ENCODE data around the gene PIEZO2.

Gene PIEZO2

DNA sequence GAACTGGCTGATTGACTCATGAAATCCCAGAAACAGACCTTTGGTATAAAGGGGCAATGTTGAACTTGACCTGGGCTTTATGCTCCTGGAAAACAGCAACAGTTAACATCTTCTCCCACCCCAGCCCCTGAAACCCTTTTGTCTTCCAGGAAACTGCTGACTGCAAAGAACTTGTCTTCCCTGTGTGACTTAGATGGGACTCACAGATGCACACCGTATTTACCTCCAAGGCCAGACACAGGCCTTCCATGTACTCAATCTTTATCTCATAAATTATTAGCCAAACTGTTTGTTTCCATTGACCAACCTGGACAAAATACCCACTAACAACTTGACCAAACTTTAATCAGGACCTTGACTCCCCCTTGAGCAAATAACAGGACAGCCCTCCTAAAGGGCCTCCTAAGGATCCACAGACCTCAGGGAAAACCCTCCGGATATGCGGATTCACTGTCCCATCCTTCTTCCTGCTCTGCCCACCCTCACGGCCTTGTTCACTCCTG, 36.3 kb downstream of the PIEZO2 start:
- H3K4me3 Mint-ChIP-seq, result no peak overlapping the region

DNA sequence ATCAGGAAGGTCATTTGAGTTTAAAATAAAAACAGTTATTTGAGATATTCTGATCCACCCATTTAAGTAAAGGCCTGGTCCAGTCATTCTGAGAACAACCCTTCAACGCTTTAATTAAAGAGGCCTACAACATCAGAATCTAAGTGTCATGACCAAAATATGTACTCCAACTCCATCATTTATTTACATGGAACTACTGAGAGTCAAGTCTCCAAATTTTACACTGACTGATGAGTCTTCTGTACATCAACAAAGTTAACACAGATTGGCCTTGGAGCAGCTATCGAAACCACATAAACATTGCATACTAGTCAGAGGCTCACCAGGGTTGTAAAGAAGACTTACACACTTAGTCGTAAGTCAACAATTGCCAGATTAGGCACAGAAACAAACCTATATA, 37.1 kb downstream of the PIEZO2 start:
- H3K9me3 Mint-ChIP-seq, result no peaks in the 10 kb centered on the region
- no peaks in the 10 kb centered on the region for H3K27me3 Mint-ChIP-seq
- DNase-seq (no peak), ATAC-seq (replicated peaks) (no peak)
- H3K27ac Mint-ChIP-seq, result no peak overlapping the region
- H3K4me3 Mint-ChIP-seq, result no peak overlapping the region
- no peaks in the 10 kb centered on the region for H3K4me1 Mint-ChIP-seq
- H3K36me3 Mint-ChIP-seq, result no peaks in the 10 kb centered on the region

More for the DNA sequence above, 36.3 kb downstream of the PIEZO2 start:
- no peaks in the 10 kb centered on the region for H3K9me3 Mint-ChIP-seq
- H3K27me3 Mint-ChIP-seq, result no peaks in the 10 kb centered on the region
- no peak overlapping the region for H3K27ac Mint-ChIP-seq
- H3K36me3 Mint-ChIP-seq, result no peaks in the 10 kb centered on the region
- ATAC-seq (replicated peaks), result no peak
- H3K4me1 Mint-ChIP-seq, result no peaks in the 10 kb centered on the region
- no peak for DNase-seq

DNA sequence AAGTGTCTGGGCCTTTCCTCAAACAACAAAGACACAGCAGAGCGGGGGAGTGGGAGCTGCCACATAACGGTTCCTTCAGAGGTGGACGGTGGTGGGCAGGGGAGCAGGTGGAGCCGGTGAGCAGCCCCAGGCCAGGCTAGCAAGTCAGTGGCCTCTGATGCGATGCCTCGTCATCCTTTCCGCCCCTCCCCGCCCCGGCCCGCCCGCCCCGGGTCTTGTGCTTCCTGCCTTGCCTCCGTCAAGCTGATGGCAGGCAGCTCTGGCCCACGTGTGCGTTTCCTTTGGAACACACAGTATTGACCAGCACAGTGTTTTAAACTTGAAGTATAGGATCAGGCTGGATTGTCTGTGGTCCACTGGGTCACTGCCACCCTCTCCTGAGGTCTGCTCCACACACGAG, 38.9 kb downstream of the PIEZO2 start:
- DNase-seq (no peak), ATAC-seq (replicated peaks) (no peak)
- Mint-ChIP-seq H3K27ac (no peak overlapping the region), H3K36me3 (no peaks in the 10 kb centered on the region), H3K4me3 (no peak overlapping the region), H3K27me3 (no peaks in the 10 kb centered on the region), H3K4me1 (no peaks in the 10 kb centered on the region), H3K9me3 (no peaks in the 10 kb centered on the region)

DNA sequence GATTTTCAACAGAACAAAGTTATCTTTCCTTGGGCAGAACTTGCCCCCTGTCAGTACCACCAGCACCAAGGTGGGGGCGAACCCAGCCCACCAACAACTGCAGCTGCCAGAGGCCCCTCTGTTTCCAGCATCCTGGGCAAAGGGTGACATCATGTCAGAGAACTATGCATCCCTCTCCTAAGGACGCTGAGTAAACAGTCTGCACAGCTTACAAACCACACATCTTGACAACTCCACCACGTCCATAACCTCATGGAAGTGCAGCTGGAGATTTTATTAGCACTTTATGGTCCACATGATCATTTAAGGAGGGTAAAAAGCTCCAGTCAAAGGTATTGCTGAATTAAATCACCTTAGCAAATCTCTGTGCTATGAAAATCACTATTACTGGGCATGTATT, 40.4 kb downstream of the PIEZO2 start:
- Mint-ChIP-seq H3K27me3 (no peaks in the 10 kb centered on the region), H3K4me1 (no peaks in the 10 kb centered on the region), H3K36me3 (no peaks in the 10 kb centered on the region), H3K9me3 (no peaks in the 10 kb centered on the region), H3K27ac (no peak overlapping the region), H3K4me3 (no peak overlapping the region)
- ATAC-seq (replicated peaks) (no peak), DNase-seq (no peak)

DNA sequence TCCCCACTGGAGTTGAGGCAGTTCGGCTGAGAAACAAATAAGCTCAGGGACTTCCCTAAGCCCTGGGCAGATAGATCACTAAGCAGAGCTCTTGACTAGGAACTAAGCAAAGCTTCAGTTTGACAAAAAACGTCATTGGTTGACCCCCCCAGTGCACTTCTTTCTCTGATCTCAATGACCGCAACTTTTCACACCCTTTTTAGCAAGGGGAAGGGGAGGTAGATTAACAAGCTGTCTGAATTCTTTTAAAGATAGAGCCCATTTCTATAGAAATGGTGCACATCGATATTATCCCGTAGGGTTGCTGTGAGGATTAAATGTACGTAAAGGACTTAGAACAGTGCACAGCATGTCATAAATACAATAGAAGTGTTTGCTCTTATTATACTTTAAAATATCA, 42.5 kb downstream of the PIEZO2 start:
- Mint-ChIP-seq H3K4me1 (no peaks in the 10 kb centered on the region), H3K27me3 (no peaks in the 10 kb centered on the region), H3K36me3 (no peaks in the 10 kb centered on the region), H3K9me3 (no peaks in the 10 kb centered on the region), H3K4me3 (no peak overlapping the region), H3K27ac (no peak overlapping the region)
- ATAC-seq (replicated peaks), result no peak
- DNase-seq, result no peak

DNA sequence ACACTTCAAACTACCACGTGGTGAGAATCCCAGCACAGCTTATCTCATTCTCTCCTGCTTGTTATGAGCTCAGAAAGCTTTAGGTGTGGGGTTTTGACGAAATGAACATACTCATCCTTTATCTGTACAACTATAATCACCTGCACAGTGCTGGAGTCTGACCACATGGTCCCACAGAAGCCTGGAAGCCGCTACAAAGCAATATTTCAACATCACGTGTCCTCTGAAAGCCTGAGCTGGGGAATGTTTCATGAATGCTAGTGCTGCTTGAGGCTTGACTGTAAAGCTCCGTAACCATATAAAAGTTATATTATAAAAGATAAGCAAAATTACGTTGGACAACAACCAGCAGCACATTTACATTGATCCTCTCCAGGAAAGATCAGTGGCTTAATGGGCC, 43.9 kb downstream of the PIEZO2 start:
- no peaks in the 10 kb centered on the region for H3K27me3 Mint-ChIP-seq
- H3K36me3 Mint-ChIP-seq, result no peaks in the 10 kb centered on the region
- DNase-seq, result no peak
- no peak for ATAC-seq (replicated peaks)
- H3K4me1 Mint-ChIP-seq, result no peaks in the 10 kb centered on the region
- H3K4me3 Mint-ChIP-seq, result no peak overlapping the region
- no peak overlapping the region for H3K27ac Mint-ChIP-seq
- no peaks in the 10 kb centered on the region for H3K9me3 Mint-ChIP-seq

DNA sequence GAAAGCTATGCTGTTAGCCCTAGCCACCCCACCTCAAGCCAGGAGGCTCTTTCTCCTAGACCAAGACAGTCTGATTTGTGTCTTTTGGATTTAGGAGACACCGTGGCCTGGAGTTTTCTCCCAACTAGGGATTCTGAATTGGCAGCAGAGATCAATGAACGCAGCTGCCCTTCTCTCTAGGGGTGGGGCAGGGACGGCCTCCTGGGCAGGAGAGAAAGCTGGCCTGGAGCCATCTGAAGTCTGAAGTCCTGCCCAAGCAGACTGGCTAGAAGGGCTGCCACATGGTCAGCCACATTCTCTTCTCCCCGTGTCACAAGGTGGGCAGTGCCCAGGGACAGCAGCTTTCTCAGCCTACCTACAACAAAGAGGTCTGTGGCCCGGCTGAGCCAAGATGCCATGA, 45.1 kb downstream of the PIEZO2 start:
- Mint-ChIP-seq H3K27ac (no peak overlapping the region), H3K4me3 (no peak overlapping the region), H3K9me3 (no peaks in the 10 kb centered on the region), H3K4me1 (no peaks in the 10 kb centered on the region), H3K27me3 (no peaks in the 10 kb centered on the region), H3K36me3 (no peaks in the 10 kb centered on the region)
- DNase-seq (no peak), ATAC-seq (replicated peaks) (no peak)

DNA sequence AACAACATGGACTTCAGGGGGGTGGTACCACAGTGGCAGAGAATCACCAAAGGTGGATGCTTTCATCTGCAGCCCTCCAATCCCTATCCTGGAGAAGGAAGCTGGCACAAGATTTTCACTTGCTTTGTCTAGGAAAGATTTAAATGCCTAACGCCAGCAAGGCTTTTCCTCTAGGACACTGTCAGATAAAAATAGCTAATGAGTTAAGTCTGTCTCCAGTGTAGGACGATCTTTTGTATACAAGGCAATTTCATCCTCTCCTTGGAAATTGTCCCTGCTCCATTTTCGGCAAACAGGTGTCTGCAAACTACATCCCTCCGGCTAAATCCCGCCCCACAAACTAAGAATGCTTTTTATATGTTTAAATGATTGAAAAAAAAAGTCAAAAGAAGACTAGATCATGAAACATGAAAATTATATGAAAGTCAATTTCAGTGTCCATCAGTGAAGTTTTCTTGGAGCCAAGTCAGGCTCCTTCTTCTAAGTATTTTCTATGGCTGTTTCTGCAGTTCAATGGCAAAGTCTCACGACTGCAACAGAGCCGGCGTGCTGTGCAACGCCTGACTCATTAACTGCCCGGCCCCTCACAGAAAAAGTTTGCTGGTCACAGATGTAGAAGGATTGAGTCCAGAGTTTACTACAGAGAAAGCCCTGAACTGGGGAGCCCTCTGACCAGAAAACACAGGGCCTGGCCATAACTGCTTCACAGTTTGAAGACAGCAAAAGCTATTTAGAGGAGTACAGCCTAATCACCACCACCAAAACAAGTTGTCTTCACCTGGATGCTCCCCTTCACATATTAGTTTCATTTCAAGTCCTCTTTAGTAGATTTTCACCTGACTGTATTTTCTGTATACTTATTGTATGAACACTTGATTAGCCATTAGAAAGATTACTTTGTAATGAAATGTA, 52.3 kb downstream of the PIEZO2 start:
- no peaks in the 10 kb centered on the region for H3K4me1 Mint-ChIP-seq

DNA sequence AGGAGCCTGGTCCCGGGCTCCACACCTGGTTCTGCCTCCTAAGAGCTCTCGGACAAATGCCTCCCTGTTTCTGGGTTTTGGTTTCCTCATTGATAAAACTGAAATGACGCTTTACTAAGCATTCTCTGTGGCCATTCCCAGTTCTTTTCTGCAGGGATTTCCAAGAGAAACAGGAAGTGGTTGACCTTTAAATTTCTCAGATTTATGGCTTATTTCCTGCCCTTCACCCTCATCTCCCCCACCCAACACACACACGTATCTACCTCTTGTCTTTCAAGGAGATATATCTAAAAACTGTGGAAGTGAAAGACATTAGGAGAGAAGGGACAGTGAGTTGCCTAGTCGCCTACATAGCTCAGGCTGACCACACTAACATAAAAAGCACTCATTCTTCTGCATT, 53.0 kb downstream of the PIEZO2 start:
- Mint-ChIP-seq H3K4me3 (no peak overlapping the region), H3K27ac (no peak overlapping the region), H3K9me3 (no peaks in the 10 kb centered on the region), H3K4me1 (no peaks in the 10 kb centered on the region), H3K27me3 (no peaks in the 10 kb centered on the region), H3K36me3 (no peaks in the 10 kb centered on the region)
- ATAC-seq (replicated peaks), result no peak
- no peak for DNase-seq

More for the DNA sequence above, 52.3 kb downstream of the PIEZO2 start:
- Mint-ChIP-seq H3K36me3 (no peaks in the 10 kb centered on the region), H3K4me3 (no peak overlapping the region), H3K9me3 (no peaks in the 10 kb centered on the region), H3K27me3 (no peaks in the 10 kb centered on the region), H3K27ac (no peak overlapping the region)
- DNase-seq (no peak), ATAC-seq (replicated peaks) (no peak)

DNA sequence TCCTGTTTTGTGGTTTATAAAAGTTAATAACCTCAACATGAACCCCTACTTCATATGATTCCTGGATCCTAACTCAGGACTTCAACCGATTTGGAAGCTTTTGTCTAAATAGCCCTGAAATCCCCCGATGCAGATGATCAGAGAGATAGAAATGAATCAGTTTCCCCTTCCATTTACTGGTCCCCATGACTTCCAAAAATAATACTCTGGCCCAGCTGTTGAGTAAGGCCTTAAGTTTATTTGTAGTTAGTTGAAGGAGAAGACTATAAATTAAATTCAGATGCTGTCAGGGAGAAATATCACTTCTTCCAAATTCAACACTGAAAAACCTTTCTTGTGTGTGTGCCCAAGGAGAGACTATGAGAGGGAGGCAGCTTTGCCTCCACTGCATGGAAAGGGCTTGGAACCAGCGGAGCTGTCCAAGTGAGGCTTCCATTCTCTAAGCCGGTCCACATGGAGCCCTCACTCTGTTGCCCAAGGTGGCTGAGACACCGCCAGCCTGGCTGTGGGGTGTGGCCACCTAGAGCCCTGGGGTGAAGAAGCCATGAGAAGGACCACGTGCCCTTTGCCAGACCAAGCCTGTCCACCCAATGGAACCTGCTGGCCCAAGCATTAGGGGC, 53.6 kb downstream of the PIEZO2 start:
- Mint-ChIP-seq H3K4me3 (no peak overlapping the region), H3K27ac (no peak overlapping the region), H3K9me3 (no peaks in the 10 kb centered on the region), H3K27me3 (no peaks in the 10 kb centered on the region), H3K36me3 (no peaks in the 10 kb centered on the region), H3K4me1 (no peaks in the 10 kb centered on the region)
- ATAC-seq (replicated peaks), result no peak
- no peak for DNase-seq

DNA sequence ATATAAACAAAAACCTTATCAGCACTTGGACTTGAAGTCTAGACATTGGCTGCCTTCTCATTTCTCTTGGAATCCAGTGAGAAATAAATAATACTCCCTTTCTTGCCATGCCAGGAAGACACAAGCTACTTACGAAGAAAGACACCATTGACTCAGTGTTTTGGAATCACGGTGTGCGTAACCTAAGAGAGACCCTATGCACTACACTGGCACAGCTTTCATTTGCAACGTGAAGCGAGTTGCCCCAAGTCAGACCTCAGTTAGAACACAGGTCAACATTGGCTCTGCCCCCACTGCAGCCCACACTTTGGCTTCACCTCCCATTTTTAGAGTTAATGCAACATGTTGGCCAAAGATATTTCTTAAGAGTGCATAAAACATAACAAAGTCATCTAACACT, 54.2 kb downstream of the PIEZO2 start:
- H3K36me3 Mint-ChIP-seq, result no peaks in the 10 kb centered on the region
- ATAC-seq (replicated peaks) (no peak), DNase-seq (no peak)
- H3K27me3 Mint-ChIP-seq, result peaks cover 0 to 3% of the 10 kb centered on the region in 2 donors
- H3K27ac Mint-ChIP-seq, result no peak overlapping the region
- H3K4me1 Mint-ChIP-seq, result peaks cover 0 to under 1% of the 10 kb centered on the region in 2 donors
- no peak overlapping the region for H3K4me3 Mint-ChIP-seq
- H3K9me3 Mint-ChIP-seq, result no peaks in the 10 kb centered on the region

DNA sequence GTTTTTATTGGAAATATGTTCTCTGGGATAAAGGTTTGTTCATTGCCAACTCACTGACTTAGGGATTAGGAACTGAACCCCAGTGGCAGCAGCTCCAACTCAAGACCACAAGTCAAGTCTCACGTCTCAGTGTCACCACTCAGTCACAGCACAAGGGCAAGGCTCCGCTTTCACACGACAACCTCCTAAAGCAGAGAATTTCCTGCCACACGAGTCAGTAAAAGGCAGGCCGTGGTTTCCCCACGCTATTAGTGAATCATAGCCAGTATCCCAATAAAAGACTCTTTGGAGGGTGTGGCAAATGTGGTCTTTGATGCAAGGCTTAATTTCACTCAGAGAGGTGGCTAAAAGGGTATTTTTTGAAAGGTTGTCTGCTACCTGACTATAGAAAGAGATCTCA, 57.6 kb downstream of the PIEZO2 start:
- peaks cover 0 to 5% of the 10 kb centered on the region in 2 donors for H3K4me1 Mint-ChIP-seq
- H3K9me3 Mint-ChIP-seq, result no peaks in the 10 kb centered on the region
- H3K27ac Mint-ChIP-seq, result no peak overlapping the region
- no peak for DNase-seq
- peaks cover 7 to 8% of the 10 kb centered on the region in 2 donors for H3K27me3 Mint-ChIP-seq
- no peak for ATAC-seq (replicated peaks)
- H3K36me3 Mint-ChIP-seq, result no peaks in the 10 kb centered on the region
- H3K4me3 Mint-ChIP-seq, result no peak overlapping the region

DNA sequence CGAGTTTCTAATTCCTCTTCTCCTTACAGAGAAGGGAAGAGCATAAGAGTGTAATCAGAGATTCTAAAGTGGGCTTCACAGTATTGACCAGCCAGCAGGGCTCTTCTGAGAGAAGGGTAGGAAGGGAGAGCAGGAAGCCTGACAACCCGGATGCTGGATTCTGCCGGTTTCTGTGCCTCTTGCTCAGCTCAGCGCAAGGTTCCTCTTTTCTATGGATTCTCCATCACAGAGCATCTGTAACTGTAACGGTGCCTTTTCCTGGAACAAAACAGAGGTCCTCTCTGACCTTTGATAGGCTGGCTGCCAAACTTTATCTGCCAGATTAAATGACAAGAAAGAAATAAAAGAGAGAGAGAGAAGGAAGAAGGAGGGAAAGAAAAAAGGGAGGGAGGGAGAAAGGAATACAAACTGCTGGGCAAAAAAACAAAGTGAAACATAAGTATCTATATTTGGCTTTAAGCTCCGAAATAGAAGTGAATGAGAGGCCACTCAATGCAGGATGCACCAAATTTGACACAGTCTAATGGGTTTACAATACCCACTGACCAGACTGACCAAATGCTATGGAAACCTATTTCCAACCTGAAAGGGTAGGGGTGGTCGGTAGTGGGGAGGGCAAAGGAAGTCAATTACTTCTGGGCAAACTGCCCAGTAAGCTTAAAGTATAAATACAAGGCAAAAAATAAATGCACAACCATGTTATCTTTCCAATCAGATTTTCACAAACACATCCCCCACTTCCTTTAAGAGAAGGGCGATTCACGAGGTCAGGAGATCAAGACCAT, 59.2 kb downstream of the PIEZO2 start:
- Mint-ChIP-seq H3K27ac (no peak overlapping the region), H3K9me3 (no peaks in the 10 kb centered on the region), H3K27me3 (peaks cover 8 to 11% of the 10 kb centered on the region in 2 donors), H3K4me1 (peaks cover 0 to 5% of the 10 kb centered on the region in 2 donors), H3K36me3 (no peaks in the 10 kb centered on the region), H3K4me3 (no peak overlapping the region)
- ATAC-seq (replicated peaks) (no peak), DNase-seq (no peak)

DNA sequence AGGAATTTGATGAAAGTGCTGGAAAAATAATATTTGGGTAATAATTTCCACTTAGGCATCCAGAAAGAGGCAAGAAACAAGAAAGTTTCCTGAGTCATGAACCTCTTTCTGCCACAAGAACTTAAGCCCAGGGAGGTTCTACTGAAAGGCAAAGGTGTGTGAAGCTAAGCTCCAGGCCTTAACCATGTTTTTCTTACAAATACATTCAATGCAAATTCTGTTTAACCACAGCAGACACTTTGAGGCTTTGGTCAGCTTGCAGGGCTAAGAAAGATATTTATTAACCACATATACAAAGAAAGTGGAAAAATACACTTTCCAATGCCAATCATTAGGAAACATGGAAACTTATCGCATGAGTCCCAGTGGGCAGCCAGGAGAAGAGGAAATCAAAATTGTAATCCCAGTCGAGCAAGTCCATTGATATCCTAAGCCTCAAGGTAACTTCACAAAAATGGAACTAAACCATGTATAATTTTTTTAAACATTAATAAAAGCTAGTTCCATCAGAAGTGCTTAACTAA, 68.3 kb downstream of the PIEZO2 start:
- no peaks in the 10 kb centered on the region for H3K4me1 Mint-ChIP-seq
- ATAC-seq (replicated peaks), result no peak
- no peak overlapping the region for H3K27ac Mint-ChIP-seq
- H3K9me3 Mint-ChIP-seq, result no peaks in the 10 kb centered on the region
- H3K4me3 Mint-ChIP-seq, result no peak overlapping the region
- peaks cover 5 to 6% of the 10 kb centered on the region in 2 donors for H3K27me3 Mint-ChIP-seq
- H3K36me3 Mint-ChIP-seq, result no peaks in the 10 kb centered on the region
- no peak for DNase-seq
